HepG2 (cell line): Measurements from ENCODE around the gene GUCA1A. TPM values are rescaled to one million over a fixed set of nuclear protein-coding genes. Genes with fewer than 3 reads are reported as not detected.
A peak's percentile ranks its signal among the peaks of the same experiment; 100 is the strongest.

Experiments used
- KDM5A ChIP-seq: fragments of 200-600 bp; sonication (generic); IDR thresholded peaks from 2 replicates; pipeline ENCODE4 v1.7.0; 2018; ENCODE audit warnings: antibody characterized with exemption, mild to moderate bottlenecking, low read length, borderline replicate concordance
- KLF9 ChIP-seq: IDR thresholded peaks from 2 replicates; pipeline ENCODE4 v1.6.1; 2016; ENCODE audit warnings: low read depth
- NR1H2 ChIP-seq: sonication (generic); formaldehyde crosslinking; IDR thresholded peaks from 2 replicates; pipeline ENCODE4 v1.8.1; 2022; ENCODE audit warnings: low read depth, missing genetic modification reagents, borderline replicate concordance
- RCOR2 ChIP-seq: IDR thresholded peaks from 2 replicates; pipeline ENCODE4 v1.6.1; 2016; ENCODE audit warnings: missing biosample characterization, missing genetic modification reagents
- SMC3 ChIP-seq: IDR thresholded peaks from 2 replicates; pipeline ENCODE4 v1.6.1; 2011; ENCODE audit warnings: low read length, improper control_type of control experiment
- SP4 ChIP-seq: sonication (generic); formaldehyde crosslinking; IDR thresholded peaks from 2 replicates; pipeline ENCODE4 v1.8.1; 2023; ENCODE audit warnings: mild to moderate bottlenecking, missing genetic modification reagents
- ZNF263 ChIP-seq: sonication (generic); formaldehyde crosslinking; IDR thresholded peaks from 2 replicates; pipeline ENCODE4 v1.4.0; 2020; ENCODE audit warnings: missing genetic modification reagents
- ZNF337 ChIP-seq: sonication (generic); formaldehyde crosslinking; IDR thresholded peaks from 2 replicates; pipeline ENCODE4 v1.5.1; 2020; ENCODE audit warnings: missing genetic modification reagents, low read depth, mild to moderate bottlenecking, borderline replicate concordance
- ZNF598 ChIP-seq: sonication (generic); formaldehyde crosslinking; IDR thresholded peaks from 2 replicates; pipeline ENCODE4 v1.5.1; 2020; ENCODE audit warnings: mild to moderate bottlenecking, missing genetic modification reagents, borderline replicate concordance
- polyA plus RNA-seq, 8 experiments: library from polyadenylated mRNA; depleted of rRNA in 3 of 8; stranded (reverse) in 7 of 8; unstranded in 1 of 8; fragments of >200 nt; fragmentation: Illumina TruSeq in 4 of 8; extraction: Trizol in 4 of 8; gene quantifications; 2 replicates each; pipeline versions ENCODE4 v1.2.1 to v1.2.3, GENCODE V29; 2011 to 2016; ENCODE audit warnings: low read depth in 4 of 8, missing spikeins in 1 of 8, mixed read lengths in 1 of 8; ENCODE audit not compliant: insufficient read depth in 1 of 8
- total RNA-seq, 5 experiments: library from RNA; depleted of rRNA; stranded (reverse); fragments of >200 nt; fragmentation: Illumina TruSeq; extraction: Trizol; gene quantifications; 2 replicates each; pipeline ENCODE4 v1.2.3, GENCODE V29; 2016; ENCODE audit warnings: low read depth in 1 of 5
- TF ChIP-seq, protein P1 (sequence below): sonication (generic); formaldehyde crosslinking; IDR thresholded peaks from 2 replicates; pipeline ENCODE4 v1.4.0; 2020; ENCODE audit warnings: missing genetic modification reagents, borderline replicate concordance
- TF ChIP-seq, protein P2 (sequence below): sonication (generic); formaldehyde crosslinking; IDR thresholded peaks from 2 replicates; pipeline ENCODE4 v1.5.0; 2020; ENCODE audit warnings: missing genetic modification reagents
- TF ChIP-seq, protein P3 (sequence below): IDR thresholded peaks from 2 replicates; pipeline ENCODE4 v1.6.1; 2016; ENCODE audit warnings: low read depth, missing genetic modification reagents, missing compliant biosample characterization
- TF ChIP-seq, protein P4 (sequence below), 2 experiments: sonication (generic) in 1 of 2; formaldehyde crosslinking in 1 of 2; IDR thresholded peaks; 2 replicates each; pipeline versions ENCODE4 v1.4.0 to v1.6.1; 2018 to 2020; ENCODE audit warnings: missing genetic modification reagents in 2 of 2, borderline replicate concordance in 1 of 2, low read depth in 1 of 2, mild to moderate bottlenecking in 1 of 2, missing biosample characterization in 1 of 2

GUCA1A gene
- total and polyA plus RNA-seq, 2 of the 13 experiments (the other 11 are each of a cell fraction or from before 2014, with no cell fraction given) = not detected

DNA sequence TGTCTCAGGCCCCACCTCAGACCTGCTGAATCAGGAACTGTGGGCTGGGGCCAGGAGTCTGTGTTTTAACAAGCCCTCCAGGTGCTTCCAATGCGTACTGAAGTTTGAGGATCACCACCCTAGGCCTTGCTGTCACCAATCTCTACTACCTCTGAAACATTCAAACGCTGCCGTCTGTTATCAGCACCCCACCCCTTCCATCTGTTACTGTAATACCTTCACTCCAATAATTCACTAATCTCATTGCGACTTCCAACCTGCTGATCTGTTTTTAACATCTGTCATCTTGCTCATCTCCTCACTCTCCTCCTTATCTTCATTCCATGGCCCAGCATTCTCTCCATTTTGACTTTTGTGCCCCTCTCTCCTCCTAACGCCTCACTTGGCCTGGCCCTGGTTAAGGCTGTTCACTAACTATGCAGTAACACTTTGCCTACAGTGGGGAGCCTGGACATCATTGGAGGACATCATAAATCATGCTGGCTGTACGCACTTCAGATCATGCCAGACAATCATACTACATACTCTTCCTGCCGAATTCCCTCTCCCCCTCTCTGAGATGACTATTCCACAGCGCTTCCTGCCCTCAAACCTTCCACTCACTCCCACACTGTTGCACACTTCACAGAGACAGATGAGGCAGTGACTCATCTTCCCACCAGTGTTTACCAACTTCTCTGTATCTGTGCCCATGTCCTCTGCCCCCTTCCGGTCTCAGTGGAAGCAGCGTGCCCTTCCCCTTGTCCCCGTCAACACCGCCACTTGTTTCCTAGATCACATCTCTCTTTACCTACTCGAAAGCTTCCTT is 24.6 kb downstream of the GUCA1A start (continued):
- TF ChIP-seq, protein P1, sequence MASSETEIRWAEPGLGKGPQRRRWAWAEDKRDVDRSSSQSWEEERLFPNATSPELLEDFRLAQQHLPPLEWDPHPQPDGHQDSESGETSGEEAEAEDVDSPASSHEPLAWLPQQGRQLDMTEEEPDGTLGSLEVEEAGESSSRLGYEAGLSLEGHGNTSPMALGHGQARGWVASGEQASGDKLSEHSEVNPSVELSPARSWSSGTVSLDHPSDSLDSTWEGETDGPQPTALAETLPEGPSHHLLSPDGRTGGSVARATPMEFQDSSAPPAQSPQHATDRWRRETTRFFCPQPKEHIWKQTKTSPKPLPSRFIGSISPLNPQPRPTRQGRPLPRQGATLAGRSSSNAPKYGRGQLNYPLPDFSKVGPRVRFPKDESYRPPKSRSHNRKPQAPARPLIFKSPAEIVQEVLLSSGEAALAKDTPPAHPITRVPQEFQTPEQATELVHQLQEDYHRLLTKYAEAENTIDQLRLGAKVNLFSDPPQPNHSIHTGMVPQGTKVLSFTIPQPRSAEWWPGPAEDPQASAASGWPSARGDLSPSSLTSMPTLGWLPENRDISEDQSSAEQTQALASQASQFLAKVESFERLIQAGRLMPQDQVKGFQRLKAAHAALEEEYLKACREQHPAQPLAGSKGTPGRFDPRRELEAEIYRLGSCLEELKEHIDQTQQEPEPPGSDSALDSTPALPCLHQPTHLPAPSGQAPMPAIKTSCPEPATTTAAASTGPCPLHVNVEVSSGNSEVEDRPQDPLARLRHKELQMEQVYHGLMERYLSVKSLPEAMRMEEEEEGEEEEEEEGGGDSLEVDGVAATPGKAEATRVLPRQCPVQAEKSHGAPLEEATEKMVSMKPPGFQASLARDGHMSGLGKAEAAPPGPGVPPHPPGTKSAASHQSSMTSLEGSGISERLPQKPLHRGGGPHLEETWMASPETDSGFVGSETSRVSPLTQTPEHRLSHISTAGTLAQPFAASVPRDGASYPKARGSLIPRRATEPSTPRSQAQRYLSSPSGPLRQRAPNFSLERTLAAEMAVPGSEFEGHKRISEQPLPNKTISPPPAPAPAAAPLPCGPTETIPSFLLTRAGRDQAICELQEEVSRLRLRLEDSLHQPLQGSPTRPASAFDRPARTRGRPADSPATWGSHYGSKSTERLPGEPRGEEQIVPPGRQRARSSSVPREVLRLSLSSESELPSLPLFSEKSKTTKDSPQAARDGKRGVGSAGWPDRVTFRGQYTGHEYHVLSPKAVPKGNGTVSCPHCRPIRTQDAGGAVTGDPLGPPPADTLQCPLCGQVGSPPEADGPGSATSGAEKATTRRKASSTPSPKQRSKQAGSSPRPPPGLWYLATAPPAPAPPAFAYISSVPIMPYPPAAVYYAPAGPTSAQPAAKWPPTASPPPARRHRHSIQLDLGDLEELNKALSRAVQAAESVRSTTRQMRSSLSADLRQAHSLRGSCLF (CRISPR knock-in tag) = no peak
- TF ChIP-seq ZNF337 (CRISPR knock-in tag) = no peak
- peak; percentile 33; the same call in 1 of the 2 replicates for TF ChIP-seq SMC3
- TF ChIP-seq RCOR2 (CRISPR knock-in tag) = peak; percentile 41; the same call in 1 of the 2 replicates
- TF ChIP-seq KLF9 = no peak
- no peak for TF ChIP-seq KDM5A
- TF ChIP-seq, protein P2, sequence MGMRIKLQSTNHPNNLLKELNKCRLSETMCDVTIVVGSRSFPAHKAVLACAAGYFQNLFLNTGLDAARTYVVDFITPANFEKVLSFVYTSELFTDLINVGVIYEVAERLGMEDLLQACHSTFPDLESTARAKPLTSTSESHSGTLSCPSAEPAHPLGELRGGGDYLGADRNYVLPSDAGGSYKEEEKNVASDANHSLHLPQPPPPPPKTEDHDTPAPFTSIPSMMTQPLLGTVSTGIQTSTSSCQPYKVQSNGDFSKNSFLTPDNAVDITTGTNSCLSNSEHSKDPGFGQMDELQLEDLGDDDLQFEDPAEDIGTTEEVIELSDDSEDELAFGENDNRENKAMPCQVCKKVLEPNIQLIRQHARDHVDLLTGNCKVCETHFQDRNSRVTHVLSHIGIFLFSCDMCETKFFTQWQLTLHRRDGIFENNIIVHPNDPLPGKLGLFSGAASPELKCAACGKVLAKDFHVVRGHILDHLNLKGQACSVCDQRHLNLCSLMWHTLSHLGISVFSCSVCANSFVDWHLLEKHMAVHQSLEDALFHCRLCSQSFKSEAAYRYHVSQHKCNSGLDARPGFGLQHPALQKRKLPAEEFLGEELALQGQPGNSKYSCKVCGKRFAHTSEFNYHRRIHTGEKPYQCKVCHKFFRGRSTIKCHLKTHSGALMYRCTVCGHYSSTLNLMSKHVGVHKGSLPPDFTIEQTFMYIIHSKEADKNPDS = no peak
- TF ChIP-seq, protein P3, sequence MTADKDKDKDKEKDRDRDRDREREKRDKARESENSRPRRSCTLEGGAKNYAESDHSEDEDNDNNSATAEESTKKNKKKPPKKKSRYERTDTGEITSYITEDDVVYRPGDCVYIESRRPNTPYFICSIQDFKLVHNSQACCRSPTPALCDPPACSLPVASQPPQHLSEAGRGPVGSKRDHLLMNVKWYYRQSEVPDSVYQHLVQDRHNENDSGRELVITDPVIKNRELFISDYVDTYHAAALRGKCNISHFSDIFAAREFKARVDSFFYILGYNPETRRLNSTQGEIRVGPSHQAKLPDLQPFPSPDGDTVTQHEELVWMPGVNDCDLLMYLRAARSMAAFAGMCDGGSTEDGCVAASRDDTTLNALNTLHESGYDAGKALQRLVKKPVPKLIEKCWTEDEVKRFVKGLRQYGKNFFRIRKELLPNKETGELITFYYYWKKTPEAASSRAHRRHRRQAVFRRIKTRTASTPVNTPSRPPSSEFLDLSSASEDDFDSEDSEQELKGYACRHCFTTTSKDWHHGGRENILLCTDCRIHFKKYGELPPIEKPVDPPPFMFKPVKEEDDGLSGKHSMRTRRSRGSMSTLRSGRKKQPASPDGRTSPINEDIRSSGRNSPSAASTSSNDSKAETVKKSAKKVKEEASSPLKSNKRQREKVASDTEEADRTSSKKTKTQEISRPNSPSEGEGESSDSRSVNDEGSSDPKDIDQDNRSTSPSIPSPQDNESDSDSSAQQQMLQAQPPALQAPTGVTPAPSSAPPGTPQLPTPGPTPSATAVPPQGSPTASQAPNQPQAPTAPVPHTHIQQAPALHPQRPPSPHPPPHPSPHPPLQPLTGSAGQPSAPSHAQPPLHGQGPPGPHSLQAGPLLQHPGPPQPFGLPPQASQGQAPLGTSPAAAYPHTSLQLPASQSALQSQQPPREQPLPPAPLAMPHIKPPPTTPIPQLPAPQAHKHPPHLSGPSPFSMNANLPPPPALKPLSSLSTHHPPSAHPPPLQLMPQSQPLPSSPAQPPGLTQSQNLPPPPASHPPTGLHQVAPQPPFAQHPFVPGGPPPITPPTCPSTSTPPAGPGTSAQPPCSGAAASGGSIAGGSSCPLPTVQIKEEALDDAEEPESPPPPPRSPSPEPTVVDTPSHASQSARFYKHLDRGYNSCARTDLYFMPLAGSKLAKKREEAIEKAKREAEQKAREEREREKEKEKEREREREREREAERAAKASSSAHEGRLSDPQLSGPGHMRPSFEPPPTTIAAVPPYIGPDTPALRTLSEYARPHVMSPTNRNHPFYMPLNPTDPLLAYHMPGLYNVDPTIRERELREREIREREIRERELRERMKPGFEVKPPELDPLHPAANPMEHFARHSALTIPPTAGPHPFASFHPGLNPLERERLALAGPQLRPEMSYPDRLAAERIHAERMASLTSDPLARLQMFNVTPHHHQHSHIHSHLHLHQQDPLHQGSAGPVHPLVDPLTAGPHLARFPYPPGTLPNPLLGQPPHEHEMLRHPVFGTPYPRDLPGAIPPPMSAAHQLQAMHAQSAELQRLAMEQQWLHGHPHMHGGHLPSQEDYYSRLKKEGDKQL (CRISPR knock-in tag) = no peak
- no peak for TF ChIP-seq ZNF263 (CRISPR knock-in tag)
- TF ChIP-seq, protein P4, sequence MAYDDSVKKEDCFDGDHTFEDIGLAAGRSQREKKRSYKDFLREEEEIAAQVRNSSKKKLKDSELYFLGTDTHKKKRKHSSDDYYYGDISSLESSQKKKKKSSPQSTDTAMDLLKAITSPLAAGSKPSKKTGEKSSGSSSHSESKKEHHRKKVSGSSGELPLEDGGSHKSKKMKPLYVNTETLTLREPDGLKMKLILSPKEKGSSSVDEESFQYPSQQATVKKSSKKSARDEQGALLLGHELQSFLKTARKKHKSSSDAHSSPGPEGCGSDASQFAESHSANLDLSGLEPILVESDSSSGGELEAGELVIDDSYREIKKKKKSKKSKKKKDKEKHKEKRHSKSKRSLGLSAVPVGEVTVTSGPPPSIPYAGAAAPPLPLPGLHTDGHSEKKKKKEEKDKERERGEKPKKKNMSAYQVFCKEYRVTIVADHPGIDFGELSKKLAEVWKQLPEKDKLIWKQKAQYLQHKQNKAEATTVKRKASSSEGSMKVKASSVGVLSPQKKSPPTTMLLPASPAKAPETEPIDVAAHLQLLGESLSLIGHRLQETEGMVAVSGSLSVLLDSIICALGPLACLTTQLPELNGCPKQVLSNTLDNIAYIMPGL (CRISPR knock-in tag; IDR thresholded peaks at IDR 0.05; ENCODE audit: borderline replicate concordance in 1 of 2, low read depth in 1 of 2) = peak in 1 of 2 experiments; percentile 50; a peak in 1 of 4 replicates
- TF ChIP-seq SP4 = 0 out of 2 replicates have a peak, but pooled peaks have one; percentile 25
- TF ChIP-seq NR1H2 (CRISPR knock-in tag) = no peak
- TF ChIP-seq ZNF598 (CRISPR knock-in tag) = no peak
